GM10248 (cell line): ENCODE measurements around the gene AK8.

Experiments used
- CTCF ChIA-PET: fragments of 300-600 bp; sonication (Branson Sonifier 250); formaldehyde crosslinking; extraction: SDS; loops from one replicate; lab custom pipeline; 2021; ENCODE audit warnings: antibody characterized with exemption; lab: Yijun Ruan, JAX
- POLR2A ChIA-PET: fragments of 350-650 bp; sonication (Branson Sonifier 250); formaldehyde crosslinking; extraction: SDS; loops from one replicate; lab custom pipeline; 2020; ENCODE audit warnings: antibody characterized with exemption; lab: Yijun Ruan, JAX
- DNase-seq: peaks from one replicate; pipeline ENCODE4 v3.0.0; 2012; ENCODE audit errors: extremely low spot score
- TF ChIP-seq, protein P1 (sequence below): IDR thresholded peaks from 2 replicates; pipeline ENCODE4 v1.5.1; 2012; ENCODE audit warnings: mild to moderate bottlenecking, low read depth; ENCODE audit errors: extremely low read depth, missing control alignments, control extremely low read depth

AK8 gene

DNA sequence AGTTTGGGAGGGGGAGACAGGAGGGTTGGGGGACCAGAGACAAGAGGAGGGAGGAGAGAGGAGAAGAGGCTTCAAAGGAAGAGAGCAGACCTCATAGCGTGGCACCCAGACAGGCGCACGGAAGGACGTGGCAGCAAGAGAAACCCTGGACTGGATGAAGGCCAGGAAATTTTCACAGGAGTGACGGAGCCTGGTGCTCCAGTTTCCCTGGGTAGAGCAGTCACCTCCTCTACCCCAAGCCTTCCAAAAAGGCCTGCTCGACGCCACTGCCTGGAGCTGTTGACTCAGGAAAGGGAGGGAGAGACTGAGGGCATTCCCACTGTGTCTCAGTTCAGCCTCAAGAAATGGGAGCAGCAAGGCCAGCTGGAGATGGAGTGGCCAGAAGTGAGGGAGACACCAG, 19.3 kb downstream of the AK8 start:
- no peak for DNase-seq
- CTCF ChIA-PET = interaction anchor here (1.1 kb wide), 1 partner anchor 16 kb away, joined by 3 read pairs; no protein-coding TSS in a partner anchor
- POLR2A ChIA-PET = no interaction called here
- TF ChIP-seq, protein P1, sequence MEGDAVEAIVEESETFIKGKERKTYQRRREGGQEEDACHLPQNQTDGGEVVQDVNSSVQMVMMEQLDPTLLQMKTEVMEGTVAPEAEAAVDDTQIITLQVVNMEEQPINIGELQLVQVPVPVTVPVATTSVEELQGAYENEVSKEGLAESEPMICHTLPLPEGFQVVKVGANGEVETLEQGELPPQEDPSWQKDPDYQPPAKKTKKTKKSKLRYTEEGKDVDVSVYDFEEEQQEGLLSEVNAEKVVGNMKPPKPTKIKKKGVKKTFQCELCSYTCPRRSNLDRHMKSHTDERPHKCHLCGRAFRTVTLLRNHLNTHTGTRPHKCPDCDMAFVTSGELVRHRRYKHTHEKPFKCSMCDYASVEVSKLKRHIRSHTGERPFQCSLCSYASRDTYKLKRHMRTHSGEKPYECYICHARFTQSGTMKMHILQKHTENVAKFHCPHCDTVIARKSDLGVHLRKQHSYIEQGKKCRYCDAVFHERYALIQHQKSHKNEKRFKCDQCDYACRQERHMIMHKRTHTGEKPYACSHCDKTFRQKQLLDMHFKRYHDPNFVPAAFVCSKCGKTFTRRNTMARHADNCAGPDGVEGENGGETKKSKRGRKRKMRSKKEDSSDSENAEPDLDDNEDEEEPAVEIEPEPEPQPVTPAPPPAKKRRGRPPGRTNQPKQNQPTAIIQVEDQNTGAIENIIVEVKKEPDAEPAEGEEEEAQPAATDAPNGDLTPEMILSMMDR = no peak

DNA sequence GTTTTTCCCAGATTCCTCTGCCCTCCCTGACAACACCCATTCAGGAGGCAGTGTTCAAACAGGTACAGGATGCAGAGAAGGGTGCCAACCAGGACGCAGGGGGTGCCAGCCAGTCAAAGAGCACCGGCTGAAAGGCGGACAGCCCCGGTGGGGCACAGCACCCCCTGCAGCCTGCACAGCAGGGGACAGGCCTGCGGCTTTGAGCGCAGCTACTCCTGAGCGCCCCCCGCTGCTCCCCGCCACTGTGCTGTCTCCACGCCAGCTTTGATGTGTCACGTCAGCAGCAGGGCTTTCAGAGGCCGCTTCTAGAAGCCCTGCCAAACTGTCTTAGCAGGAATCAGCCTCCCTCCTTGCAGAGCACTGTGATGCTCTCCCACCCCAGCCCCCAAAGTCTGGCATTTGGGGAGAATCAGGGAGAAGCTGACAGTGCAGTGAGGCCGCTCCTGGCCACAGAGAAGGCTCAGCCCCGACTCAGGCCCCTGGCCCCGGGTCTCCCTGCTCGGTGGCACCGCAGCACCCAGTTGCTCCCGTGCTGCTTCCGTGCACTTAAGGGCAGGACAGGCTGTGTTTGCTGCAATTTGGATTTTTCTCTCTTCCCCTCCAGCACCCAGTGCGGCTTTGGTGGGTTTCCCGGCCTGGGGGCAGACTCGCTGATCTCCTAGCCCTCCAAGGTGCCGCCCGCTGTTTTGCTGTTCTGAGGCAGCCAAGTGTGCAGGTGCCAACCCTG, 20.3 kb downstream of the AK8 start:
- POLR2A ChIA-PET = no interaction called here
- CTCF ChIA-PET = interaction anchor here (1.1 kb wide), 1 partner anchor 17 kb away, joined by 3 read pairs; no protein-coding TSS in a partner anchor
- no peak for DNase-seq
- TF ChIP-seq, protein P1 = no peak

DNA sequence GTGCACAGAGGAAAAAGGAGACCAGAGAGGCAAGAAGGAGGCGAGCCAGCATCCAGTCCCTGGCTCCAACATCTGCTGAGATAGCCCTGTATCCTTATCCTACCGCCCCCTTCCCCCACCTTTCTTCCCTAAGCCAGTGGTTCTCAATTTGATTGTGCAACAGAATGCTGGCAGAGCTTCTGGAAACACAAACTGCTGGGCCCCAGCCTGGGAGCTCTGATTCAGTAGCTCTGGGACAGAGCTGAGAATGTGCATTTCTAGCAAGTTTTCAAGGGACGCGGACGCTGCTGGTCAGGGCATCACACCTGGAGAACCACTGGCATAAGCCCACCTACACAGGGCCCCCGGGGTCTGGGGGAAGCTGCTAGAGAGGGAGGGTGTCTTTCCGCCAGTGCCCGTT, 21.1 kb downstream of the AK8 start:
- no peak for DNase-seq
- CTCF ChIA-PET = no interaction called here
- TF ChIP-seq, protein P1 = no peak
- POLR2A ChIA-PET = no interaction called here

DNA sequence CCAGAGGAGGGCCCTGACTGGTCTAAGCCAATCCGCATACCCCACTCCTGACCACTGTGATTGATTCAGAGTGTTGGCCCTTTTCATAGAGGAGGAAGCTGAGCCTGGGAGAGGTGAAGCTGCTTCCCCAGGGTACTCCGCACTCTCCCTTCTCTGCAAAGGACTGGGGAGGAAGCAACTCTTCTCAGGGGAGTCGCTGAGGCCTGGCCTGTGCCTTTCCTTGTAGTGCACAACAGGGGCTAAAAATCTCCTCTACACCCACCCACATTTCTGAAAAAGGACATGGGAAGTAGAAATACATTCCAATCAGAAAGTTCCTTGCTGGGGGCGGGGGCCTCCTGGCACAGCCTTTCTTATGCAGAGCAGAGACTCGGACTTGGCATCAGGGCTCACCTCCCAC, 22.2 kb downstream of the AK8 start:
- TF ChIP-seq, protein P1 = no peak
- ChIA-PET CTCF (no interaction called here), POLR2A (no interaction called here)
- no peak for DNase-seq

DNA sequence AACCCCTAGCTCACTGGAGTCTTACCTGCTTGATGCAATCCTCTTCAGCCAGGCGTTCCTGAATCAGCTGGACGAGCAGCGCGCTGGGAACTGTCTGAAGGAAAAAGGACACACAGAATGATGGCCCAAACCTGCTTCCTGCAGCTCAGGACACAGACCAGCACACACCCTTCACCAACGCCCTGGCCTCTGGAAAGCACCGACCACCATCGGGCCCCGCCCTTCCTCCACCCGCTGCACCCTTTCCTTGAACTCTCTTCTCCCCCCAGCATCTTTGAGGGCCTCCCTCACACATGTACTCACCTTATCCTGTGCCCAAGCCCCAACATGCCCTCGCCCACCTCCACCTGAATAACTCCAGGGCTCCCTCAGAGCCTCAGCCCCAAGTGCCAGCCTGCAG, 23.3 kb downstream of the AK8 start:
- CTCF ChIA-PET = interaction anchor here (0.9 kb wide), 1 partner anchor 48 kb away, joined by 3 read pairs; no protein-coding TSS in a partner anchor
- TF ChIP-seq, protein P1 = no peak
- POLR2A ChIA-PET = no interaction called here
- DNase-seq = no peak

DNA sequence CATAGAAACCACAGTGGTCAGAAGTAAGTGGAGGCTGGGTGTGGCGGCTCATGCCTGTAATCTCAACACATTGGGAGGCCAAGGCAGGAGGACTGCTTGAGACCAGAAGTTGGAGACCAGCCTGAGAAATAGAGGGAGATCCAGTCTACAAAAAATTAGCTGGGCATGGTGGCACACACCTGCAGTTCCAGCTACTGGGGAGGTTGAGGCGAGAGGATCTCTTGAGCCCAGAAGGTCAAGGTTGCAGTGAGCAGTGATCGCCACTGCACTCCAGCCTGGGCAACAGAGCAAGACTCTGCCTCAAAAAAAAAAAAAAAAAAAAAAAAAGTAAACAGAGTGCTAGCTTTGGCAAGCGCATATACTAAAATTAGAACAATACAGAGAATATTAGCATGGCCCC, 24.6 kb downstream of the AK8 start:
- POLR2A ChIA-PET = no interaction called here
- DNase-seq = no peak
- TF ChIP-seq, protein P1 = no peak
- CTCF ChIA-PET = no interaction called here
